SK-N-MC (cell line): ENCODE measurements around the gene PCDH15.

Experiments
- EZH2 ChIP-seq: fragments of 200-600 bp; sonication (generic); IDR thresholded peaks from one replicate; pipeline ENCODE4 v1.6.1; 2017; ENCODE audit warnings: antibody characterized with exemption
- FOXP2 ChIP-seq: optimal IDR thresholded peaks from 2 replicates; pipeline ENCODE3; 2011; ENCODE audit warnings: mild to moderate bottlenecking, moderate library complexity; ENCODE audit not compliant: insufficient read depth; ENCODE audit errors: extremely low read length, control extremely low read depth
- POLR2AphosphoS5 ChIP-seq: IDR thresholded peaks from 2 replicates; pipeline ENCODE4 v1.6.1; 2012; ENCODE audit warnings: mild to moderate bottlenecking, low read depth, low read length, borderline replicate concordance

GRCh38 chr10:54666192-54666591, 134.8 kb downstream of the PCDH15 start:
- no peak for TF ChIP-seq EZH2
- no peak for TF ChIP-seq POLR2AphosphoS5
- TF ChIP-seq FOXP2: no peak
